AG09319 (cell line): ENCODE data around the gene DPP9.

ENCODE experiments used
- DNase-seq: peaks from one replicate; pipeline ENCODE4 v3.0.0-alpha.2; 2010; ENCODE audit warnings: low read depth; ENCODE audit errors: extremely low read depth
- TF ChIP-seq, protein P1 (sequence below): IDR thresholded peaks from 2 replicates; pipeline ENCODE4 v1.5.1; 2011; ENCODE audit warnings: low read depth, mild to moderate bottlenecking, inconsistent platforms, low read length, moderate library complexity

The DPP9 gene

GRCh38 chr19:4709440-4710280 lies 14.0 kb downstream of the DPP9 start:
- no peak for DNase-seq
- TF ChIP-seq, protein P1, sequence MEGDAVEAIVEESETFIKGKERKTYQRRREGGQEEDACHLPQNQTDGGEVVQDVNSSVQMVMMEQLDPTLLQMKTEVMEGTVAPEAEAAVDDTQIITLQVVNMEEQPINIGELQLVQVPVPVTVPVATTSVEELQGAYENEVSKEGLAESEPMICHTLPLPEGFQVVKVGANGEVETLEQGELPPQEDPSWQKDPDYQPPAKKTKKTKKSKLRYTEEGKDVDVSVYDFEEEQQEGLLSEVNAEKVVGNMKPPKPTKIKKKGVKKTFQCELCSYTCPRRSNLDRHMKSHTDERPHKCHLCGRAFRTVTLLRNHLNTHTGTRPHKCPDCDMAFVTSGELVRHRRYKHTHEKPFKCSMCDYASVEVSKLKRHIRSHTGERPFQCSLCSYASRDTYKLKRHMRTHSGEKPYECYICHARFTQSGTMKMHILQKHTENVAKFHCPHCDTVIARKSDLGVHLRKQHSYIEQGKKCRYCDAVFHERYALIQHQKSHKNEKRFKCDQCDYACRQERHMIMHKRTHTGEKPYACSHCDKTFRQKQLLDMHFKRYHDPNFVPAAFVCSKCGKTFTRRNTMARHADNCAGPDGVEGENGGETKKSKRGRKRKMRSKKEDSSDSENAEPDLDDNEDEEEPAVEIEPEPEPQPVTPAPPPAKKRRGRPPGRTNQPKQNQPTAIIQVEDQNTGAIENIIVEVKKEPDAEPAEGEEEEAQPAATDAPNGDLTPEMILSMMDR = no peak

DNA sequence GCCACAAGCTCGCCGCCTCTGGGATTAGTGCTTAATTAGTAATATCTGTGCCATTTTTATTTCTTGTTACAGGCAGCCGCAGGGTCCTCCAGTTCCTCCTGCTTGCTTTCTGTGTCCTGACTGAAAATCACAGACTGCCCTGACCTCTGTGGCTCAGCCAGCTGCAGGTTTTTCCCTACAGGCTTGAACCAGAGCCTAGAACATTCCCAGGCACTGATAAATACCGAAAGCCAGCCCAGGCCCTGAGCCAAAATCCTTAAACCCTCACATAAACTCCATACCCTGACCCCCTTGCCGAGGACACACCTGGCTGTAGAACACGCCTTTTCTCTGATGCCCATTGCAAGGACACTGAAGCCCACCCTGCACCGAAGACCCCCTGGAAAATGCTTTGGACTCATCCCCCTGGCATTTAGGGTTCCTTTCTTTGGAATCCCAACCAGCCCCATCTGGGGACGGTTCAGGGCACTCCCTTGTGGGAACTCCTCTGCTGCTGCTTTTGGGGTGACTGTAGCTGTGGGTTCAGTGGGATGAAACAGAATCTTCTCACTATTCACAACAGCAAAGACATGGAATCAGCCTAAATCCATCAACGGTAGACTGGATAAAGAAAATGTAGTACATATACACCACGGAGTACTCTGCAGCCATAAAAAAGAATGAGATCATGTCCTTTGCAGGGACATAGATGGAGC lies 15.5 kb downstream of the DPP9 start:
- TF ChIP-seq, protein P1 = no peak
- DNase-seq = no peak

DNA sequence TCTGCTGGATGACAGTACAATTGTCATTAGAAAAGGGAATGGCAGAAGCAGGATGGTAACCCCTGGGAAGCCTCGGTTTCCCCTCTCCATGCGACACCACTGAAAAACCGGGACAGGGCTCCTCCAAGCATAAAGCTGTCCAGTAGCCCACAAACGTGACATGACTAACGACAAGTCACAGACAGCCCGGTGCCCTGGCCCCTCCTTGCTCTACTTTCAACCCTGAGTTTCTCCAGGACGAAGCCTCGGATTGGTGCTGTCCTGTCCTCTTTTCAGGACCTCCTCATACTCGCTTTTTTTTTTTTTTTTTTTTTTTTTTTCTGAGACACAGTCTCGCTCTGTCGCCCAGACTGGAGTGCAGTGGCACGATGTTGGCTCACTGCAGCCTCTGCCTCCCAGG lies 16.3 kb downstream of the DPP9 start:
- DNase-seq = no peak
- TF ChIP-seq, protein P1 = no peak

DNA sequence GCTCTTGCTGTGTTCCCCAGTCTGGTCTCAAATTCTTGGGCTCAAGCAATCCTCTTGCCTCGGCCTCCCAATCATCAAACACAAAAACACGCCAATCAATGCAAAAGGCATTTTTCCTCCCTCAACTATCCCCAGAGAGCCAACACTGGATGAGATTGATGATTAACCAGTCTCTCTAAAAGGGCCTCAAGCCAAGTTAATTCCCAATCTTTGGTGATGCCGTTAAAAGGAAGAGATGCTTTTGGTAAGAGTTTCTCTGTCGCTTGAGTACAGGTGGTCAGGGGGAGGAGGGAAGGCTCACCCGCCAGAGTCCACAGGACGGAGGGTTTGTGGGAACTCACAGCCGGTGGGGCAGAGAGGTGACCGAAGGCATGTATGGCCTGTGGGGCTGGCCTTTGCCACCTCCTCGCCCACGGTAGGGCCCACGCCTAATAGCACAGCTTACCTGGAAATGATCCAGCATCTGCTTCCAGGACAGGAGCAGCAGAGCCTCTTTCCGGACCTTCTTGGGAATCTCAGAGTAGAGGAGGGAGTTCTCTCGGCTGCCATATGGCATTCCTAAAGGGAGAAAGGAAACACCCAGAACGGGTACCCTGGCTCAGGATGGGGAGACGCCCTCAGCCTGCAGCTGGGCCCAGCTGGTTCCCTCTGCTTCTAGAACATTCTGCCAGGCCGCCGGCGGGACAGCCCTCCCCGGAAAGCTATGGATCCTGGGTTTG lies 18.1 kb downstream of the DPP9 start:
- no peak for DNase-seq
- TF ChIP-seq, protein P1 = no peak

DNA sequence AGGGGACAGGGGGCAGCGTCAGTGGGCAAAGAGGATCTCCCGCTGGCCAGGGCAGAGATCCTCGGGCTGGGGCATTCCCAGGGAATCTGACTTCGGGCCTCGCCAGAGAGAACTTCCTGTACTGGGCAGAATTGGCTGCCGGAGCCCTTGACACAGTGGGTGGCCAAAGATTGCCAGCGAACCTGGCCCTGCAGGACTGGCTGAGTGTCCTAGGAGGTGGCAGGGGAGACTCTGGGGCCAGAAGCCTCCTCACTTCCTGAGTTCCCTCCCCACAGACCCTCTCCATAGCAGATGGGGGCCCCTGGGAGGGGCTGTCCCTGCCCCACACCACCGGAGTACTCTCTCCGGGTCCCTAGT lies 19.3 kb downstream of the DPP9 start:
- TF ChIP-seq, protein P1 = no peak

GRCh38 chr19:4703671-4704316 lies 19.8 kb downstream of the DPP9 start:
- TF ChIP-seq, protein P1 = no peak
- DNase-seq = no peak

More for the DNA sequence above, 19.3 kb downstream of the DPP9 start:
- DNase-seq = no peak

DNA sequence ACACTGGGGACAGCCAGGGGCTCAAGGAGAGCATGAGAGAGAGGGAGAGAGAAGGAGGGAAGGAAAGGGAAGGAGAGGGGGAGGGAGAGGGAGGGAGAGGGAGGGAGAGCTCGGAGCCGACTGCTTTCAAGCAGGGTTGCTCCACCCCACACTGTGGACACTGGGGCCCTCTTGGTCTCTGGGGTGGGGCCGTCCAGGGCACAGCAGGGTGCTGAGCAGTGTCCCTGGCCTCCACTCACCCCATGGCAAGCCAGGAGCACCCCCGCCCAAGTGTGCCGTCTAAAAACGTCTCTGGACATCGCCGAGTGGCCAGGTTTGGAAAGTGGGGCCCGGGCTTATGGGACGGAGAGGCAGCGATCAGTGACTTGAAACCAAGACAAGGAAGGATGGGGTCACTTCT lies 20.9 kb downstream of the DPP9 start:
- DNase-seq = no peak
- TF ChIP-seq, protein P1 = no peak
